GM18858 (cell line): Measurements from ENCODE around the gene OR51I1.

Experiments used
- ATAC-seq: cut with Tn5 transposase; IDR thresholded peaks from one replicate; pipeline ENCODE4 v1.9.1; 2021; ENCODE audit not compliant: unreplicated experiment

Gene OR51I1

GRCh38 chr11:5441414-5441813 is at the start of gene OR51I1:
TSS of gene OR51I1 (minus strand) at chr11:5441514. CDS start at chr11:5441514, 0 bp downstream.
- no peak for ATAC-seq

GRCh38 chr11:5489576-5490357 is 48.5 kb upstream of the OR51I1 start:
- ATAC-seq, result no peak

GRCh38 chr11:5488798-5489399 is 47.6 kb upstream of the OR51I1 start:
- ATAC-seq, result no peak

- no peak for ATAC-seq
Observed at GRCh38 chr11:5488385-5488784, 47.1 kb upstream of the OR51I1 start, which contains the start of gene OR52D1. TSS of gene OR52D1 (plus strand) at chr11:5488685. CDS start at chr11:5488707, 22 bp downstream.

GRCh38 chr11:5486421-5486820 is 45.1 kb upstream of the OR51I1 start:
- no peak for ATAC-seq

GRCh38 chr11:5486003-5486402 is 44.7 kb upstream of the OR51I1 start:
- ATAC-seq, result no peak

GRCh38 chr11:5476186-5476819 is 35.0 kb upstream of the OR51I1 start:
- ATAC-seq, result no peak

GRCh38 chr11:5473921-5474320 is 32.6 kb upstream of the OR51I1 start:
- no peak for ATAC-seq

- no peak for ATAC-seq
Observed at GRCh38 chr11:5467527-5467926, 26.2 kb upstream of the OR51I1 start.

- no peak for ATAC-seq
Observed at GRCh38 chr11:5460983-5461621, 19.8 kb upstream of the OR51I1 start.

- ATAC-seq, result no peak
Observed at GRCh38 chr11:5449432-5449831, 8.1 kb upstream of the OR51I1 start.

- ATAC-seq, result no peak
Observed at GRCh38 chr11:5449023-5449422, 7.7 kb upstream of the OR51I1 start, which contains the start of gene OR51I2. TSS of gene OR51I2 (plus strand) at chr11:5449323. CDS start at chr11:5453489, 4,166 bp downstream.

GRCh38 chr11:5443835-5444393 is 2.6 kb upstream of the OR51I1 start:
- no peak for ATAC-seq

- no peak for ATAC-seq
Observed at GRCh38 chr11:5423131-5423530, 18.2 kb downstream of the OR51I1 start.

GRCh38 chr11:5421811-5422210 is 19.5 kb downstream of the OR51I1 start, which contains the start of gene OR51Q1:
TSS of gene OR51Q1 (plus strand) at chr11:5422111. CDS start at chr11:5422201, 90 bp downstream.
- no peak for ATAC-seq

- ATAC-seq, result no peak
Observed at GRCh38 chr11:5420993-5421392, 20.3 kb downstream of the OR51I1 start.

GRCh38 chr11:5405173-5405572 is 36.1 kb downstream of the OR51I1 start:
- ATAC-seq, result no peak

- ATAC-seq, result no peak
Observed at GRCh38 chr11:5398936-5399335, 42.4 kb downstream of the OR51I1 start.

- no peak for ATAC-seq
Observed at GRCh38 chr11:5394091-5394490, 47.2 kb downstream of the OR51I1 start.
